Measurements from ENCODE around the gene C19orf12. TPM values are rescaled to one million over a fixed set of nuclear protein-coding genes. Genes with fewer than 3 reads are reported as not detected.

Gene C19orf12
- total and polyA plus RNA-seq, 2 of the 13 experiments (the other 11 are each of a cell fraction or from before 2014, with no cell fraction given): 17.7 to 34.4 TPM

DNA sequence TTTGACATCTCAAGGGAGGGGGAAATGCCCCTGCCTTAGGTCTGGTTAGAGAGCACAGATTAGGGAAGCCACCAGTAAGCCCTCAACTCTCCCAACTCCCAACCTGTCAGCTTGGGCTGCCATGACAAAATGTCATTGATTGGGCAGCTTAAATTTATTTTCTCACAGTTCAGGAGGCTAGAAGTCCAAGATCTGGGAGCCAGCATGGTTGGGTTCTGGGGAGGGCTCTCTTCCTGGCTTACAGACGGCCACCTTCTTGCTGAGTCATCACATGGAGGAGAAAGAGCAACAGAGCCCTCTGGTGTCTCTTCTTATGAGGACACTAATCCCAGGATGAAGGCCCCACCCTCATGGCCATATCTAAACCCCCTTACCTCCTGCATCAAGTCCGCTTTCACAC lies 24.2 kb downstream of the C19orf12 start (continued):
- TF ChIP-seq ZNF841 (CRISPR knock-in tag; IDR thresholded peaks at IDR 0.05; ENCODE audit: borderline replicate concordance) (no peak), JUND (CRISPR knock-in tag; IDR thresholded peaks at IDR 0.05) (no peak), ZNF749 (CRISPR knock-in tag; IDR thresholded peaks at IDR 0.05; ENCODE audit: borderline replicate concordance) (no peak), ZMYM4 (CRISPR knock-in tag; IDR thresholded peaks at IDR 0.05) (no peak), ZNF883 (CRISPR knock-in tag; IDR thresholded peaks at IDR 0.05; ENCODE audit: not compliant biosample characterization) (no peak), FOSL1 (CRISPR knock-in tag; IDR thresholded peaks at IDR 0.05; ENCODE audit: borderline replicate concordance) (no peak), ELF4 (CRISPR knock-in tag; IDR thresholded peaks at IDR 0.05; ENCODE audit: borderline replicate concordance) (no peak), ATAD3A (CRISPR knock-in tag; IDR thresholded peaks at IDR 0.05) (no peak), ZBTB1 (CRISPR knock-in tag; IDR thresholded peaks at IDR 0.05; ENCODE audit: borderline replicate concordance) (no peak)
- TF ChIP-seq, protein P1, sequence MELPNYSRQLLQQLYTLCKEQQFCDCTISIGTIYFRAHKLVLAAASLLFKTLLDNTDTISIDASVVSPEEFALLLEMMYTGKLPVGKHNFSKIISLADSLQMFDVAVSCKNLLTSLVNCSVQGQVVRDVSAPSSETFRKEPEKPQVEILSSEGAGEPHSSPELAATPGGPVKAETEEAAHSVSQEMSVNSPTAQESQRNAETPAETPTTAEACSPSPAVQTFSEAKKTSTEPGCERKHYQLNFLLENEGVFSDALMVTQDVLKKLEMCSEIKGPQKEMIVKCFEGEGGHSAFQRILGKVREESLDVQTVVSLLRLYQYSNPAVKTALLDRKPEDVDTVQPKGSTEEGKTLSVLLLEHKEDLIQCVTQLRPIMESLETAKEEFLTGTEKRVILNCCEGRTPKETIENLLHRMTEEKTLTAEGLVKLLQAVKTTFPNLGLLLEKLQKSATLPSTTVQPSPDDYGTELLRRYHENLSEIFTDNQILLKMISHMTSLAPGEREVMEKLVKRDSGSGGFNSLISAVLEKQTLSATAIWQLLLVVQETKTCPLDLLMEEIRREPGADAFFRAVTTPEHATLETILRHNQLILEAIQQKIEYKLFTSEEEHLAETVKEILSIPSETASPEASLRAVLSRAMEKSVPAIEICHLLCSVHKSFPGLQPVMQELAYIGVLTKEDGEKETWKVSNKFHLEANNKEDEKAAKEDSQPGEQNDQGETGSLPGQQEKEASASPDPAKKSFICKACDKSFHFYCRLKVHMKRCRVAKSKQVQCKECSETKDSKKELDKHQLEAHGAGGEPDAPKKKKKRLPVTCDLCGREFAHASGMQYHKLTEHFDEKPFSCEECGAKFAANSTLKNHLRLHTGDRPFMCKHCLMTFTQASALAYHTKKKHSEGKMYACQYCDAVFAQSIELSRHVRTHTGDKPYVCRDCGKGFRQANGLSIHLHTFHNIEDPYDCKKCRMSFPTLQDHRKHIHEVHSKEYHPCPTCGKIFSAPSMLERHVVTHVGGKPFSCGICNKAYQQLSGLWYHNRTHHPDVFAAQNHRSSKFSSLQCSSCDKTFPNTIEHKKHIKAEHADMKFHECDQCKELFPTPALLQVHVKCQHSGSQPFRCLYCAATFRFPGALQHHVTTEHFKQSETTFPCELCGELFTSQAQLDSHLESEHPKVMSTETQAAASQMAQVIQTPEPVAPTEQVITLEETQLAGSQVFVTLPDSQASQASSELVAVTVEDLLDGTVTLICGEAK (IDR thresholded peaks at IDR 0.05): no peak
- TF ChIP-seq, protein P1 (CRISPR knock-in tag; IDR thresholded peaks at IDR 0.05): no peak
- TF ChIP-seq, protein P2, sequence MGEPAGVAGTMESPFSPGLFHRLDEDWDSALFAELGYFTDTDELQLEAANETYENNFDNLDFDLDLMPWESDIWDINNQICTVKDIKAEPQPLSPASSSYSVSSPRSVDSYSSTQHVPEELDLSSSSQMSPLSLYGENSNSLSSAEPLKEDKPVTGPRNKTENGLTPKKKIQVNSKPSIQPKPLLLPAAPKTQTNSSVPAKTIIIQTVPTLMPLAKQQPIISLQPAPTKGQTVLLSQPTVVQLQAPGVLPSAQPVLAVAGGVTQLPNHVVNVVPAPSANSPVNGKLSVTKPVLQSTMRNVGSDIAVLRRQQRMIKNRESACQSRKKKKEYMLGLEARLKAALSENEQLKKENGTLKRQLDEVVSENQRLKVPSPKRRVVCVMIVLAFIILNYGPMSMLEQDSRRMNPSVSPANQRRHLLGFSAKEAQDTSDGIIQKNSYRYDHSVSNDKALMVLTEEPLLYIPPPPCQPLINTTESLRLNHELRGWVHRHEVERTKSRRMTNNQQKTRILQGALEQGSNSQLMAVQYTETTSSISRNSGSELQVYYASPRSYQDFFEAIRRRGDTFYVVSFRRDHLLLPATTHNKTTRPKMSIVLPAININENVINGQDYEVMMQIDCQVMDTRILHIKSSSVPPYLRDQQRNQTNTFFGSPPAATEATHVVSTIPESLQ (CRISPR knock-in tag; conservative IDR thresholded peaks at IDR 0.05): no peak
- TF ChIP-seq, protein P3, sequence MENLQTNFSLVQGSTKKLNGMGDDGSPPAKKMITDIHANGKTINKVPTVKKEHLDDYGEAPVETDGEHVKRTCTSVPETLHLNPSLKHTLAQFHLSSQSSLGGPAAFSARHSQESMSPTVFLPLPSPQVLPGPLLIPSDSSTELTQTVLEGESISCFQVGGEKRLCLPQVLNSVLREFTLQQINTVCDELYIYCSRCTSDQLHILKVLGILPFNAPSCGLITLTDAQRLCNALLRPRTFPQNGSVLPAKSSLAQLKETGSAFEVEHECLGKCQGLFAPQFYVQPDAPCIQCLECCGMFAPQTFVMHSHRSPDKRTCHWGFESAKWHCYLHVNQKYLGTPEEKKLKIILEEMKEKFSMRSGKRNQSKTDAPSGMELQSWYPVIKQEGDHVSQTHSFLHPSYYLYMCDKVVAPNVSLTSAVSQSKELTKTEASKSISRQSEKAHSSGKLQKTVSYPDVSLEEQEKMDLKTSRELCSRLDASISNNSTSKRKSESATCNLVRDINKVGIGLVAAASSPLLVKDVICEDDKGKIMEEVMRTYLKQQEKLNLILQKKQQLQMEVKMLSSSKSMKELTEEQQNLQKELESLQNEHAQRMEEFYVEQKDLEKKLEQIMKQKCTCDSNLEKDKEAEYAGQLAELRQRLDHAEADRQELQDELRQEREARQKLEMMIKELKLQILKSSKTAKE (CRISPR knock-in tag; IDR thresholded peaks at IDR 0.05; ENCODE audit: borderline replicate concordance): no peak
